CD4-positive, alpha-beta T cell (primary cell): ENCODE results near the gene TGFBI. TPM values are rescaled to one million over a fixed set of nuclear protein-coding genes. Genes with fewer than 3 reads are reported as not detected.

ENCODE experiments used
- ATAC-seq: fragments of 200-7000 bp; cut with Tn5 transposase; one replicate; pipeline ENCODE4 v1.10.0; 2022; ENCODE audit warnings: mild to moderate bottlenecking; ENCODE audit not compliant: poor library complexity
- CTCF ChIA-PET: fragments of 350-600 bp; sonication (Branson Sonifier 250); formaldehyde crosslinking; loops from one replicate; lab custom pipeline; 2021; ENCODE audit warnings: antibody characterized with exemption, inconsistent platforms; lab: Charles Lee
- POLR2A ChIA-PET: fragments of 350-600 bp; sonication (Branson Sonifier 250); formaldehyde crosslinking; loops from one replicate; lab custom pipeline; 2021; ENCODE audit warnings: antibody characterized with exemption, inconsistent platforms; lab: Charles Lee
- DNase-seq, 14 experiments: peaks; one replicate each; pipeline ENCODE4 v3.0.0-alpha.2; 2013 to 2020; ENCODE audit warnings: mixed read lengths in 2 of 14
- H3K27ac ChIP-seq, 2 donors: one replicate each; pipeline versions ENCODE4 v1.5.1 to v1.7.0; 2013; ENCODE audit warnings: low read length in 2 of 2, low read depth in 1 of 2, mild to moderate bottlenecking in 1 of 2
- H3K27me3 ChIP-seq, 2 experiments: 1 replicate in 1 of 2; 2 replicates in 1 of 2; pipeline versions ENCODE4 v1.6.1 to v1.7.0; 2013; ENCODE audit warnings: low read length in 2 of 2, control low read depth in 1 of 2, mild to moderate bottlenecking in 1 of 2, moderate library complexity in 1 of 2; ENCODE audit not compliant: insufficient read depth in 2 of 2, control insufficient read depth in 1 of 2
- H3K36me3 ChIP-seq: one replicate; pipeline ENCODE4 v1.6.1; 2013; ENCODE audit warnings: low read length, control low read depth; ENCODE audit not compliant: insufficient read depth
- H3K4me1 ChIP-seq: one replicate; pipeline ENCODE4 v1.6.1; 2013; ENCODE audit warnings: low read length, control low read depth; ENCODE audit not compliant: insufficient read depth
- H3K4me3 ChIP-seq: one replicate; pipeline ENCODE4 v1.5.1; 2013; ENCODE audit warnings: mild to moderate bottlenecking, low read length, moderate library complexity
- H3K9me3 ChIP-seq, 2 experiments: 1 replicate in 1 of 2; 2 replicates in 1 of 2; pipeline versions ENCODE4 v1.6.1 to v1.7.0; 2013; ENCODE audit warnings: low read length in 2 of 2, mild to moderate bottlenecking in 2 of 2, control low read depth in 1 of 2, moderate library complexity in 1 of 2; ENCODE audit not compliant: control insufficient read depth in 1 of 2, insufficient read depth in 1 of 2
- H3K27ac Mint-ChIP-seq: one replicate; pipeline ENCODE4 v1.8.0; 2020; ENCODE audit warnings: mixed read lengths
- H3K27me3 Mint-ChIP-seq: one replicate; pipeline ENCODE4 v1.8.0; 2021; ENCODE audit warnings: mixed read lengths
- H3K36me3 Mint-ChIP-seq: one replicate; pipeline ENCODE4 v1.8.0; 2021; ENCODE audit warnings: low read depth, mixed read lengths
- H3K4me1 Mint-ChIP-seq: one replicate; pipeline ENCODE4 v1.8.0; 2021; ENCODE audit warnings: low read depth, mixed read lengths
- H3K4me3 Mint-ChIP-seq: one replicate; pipeline ENCODE4 v1.8.0; 2020; ENCODE audit warnings: mild to moderate bottlenecking, mixed read lengths
- H3K9me3 Mint-ChIP-seq: one replicate; pipeline ENCODE4 v1.8.0; 2020; ENCODE audit warnings: mixed read lengths
- CTCF ChIP-seq: fragments of 200-600 bp; IDR thresholded peaks from one replicate; pipeline ENCODE4 v1.8.0; 2022; ENCODE audit warnings: antibody characterized with exemption, mild to moderate bottlenecking
- intact Hi-C, 2 experiments: fragments of 100-400 bp; cut with DNase I in 1 of 2; cut with micrococcal nuclease in 1 of 2; formaldehyde crosslinking; loops; one replicate each; pipeline versions ENCODE4 v1.15.1 to v1.9.0; 2023 to 2025; cut with DNase I, micrococcal nuclease
- total RNA-seq, 174 experiments: library from RNA in 2 of 174; stranded (reverse) in 2 of 174; gene quantifications; one replicate each; pipeline ENCODE4 v1.2.3 and lab custom pipeline; 2021 to 2026

The TGFBI gene
- total RNA-seq, 2 experiments from 2014 or later = 4.8 to 5.9 TPM

- no peaks in the 10 kb centered on the region for H3K36me3 Mint-ChIP-seq
- no peak overlapping the region for H3K27ac Mint-ChIP-seq
- no peak overlapping the region for H3K4me3 Mint-ChIP-seq
- CTCF ChIA-PET = no interaction called here
- Histone ChIP-seq H3K27ac (no peak overlapping the region), H3K9me3 (no peaks in the 10 kb centered on the region), H3K27me3 (no peaks in the 10 kb centered on the region), H3K36me3 (no peaks in the 10 kb centered on the region), H3K4me3 (no peak overlapping the region), H3K4me1 (no peaks in the 10 kb centered on the region)
- H3K4me1 Mint-ChIP-seq = no peaks in the 10 kb centered on the region
- ATAC-seq (no peak), DNase-seq (no peak)
- no peaks in the 10 kb centered on the region for H3K9me3 Mint-ChIP-seq
- no peaks in the 10 kb centered on the region for H3K27me3 Mint-ChIP-seq
- no peak for TF ChIP-seq CTCF
- POLR2A ChIA-PET = no interaction called here
- intact Hi-C loops = no loop called here
Measured at GRCh38 chr5:136048966-136049365, 20.2 kb downstream of the TGFBI start.

- Histone ChIP-seq H3K27ac (no peak overlapping the region), H3K27me3 (no peaks in the 10 kb centered on the region), H3K36me3 (no peaks in the 10 kb centered on the region), H3K4me3 (no peak overlapping the region), H3K9me3 (no peaks in the 10 kb centered on the region), H3K4me1 (no peaks in the 10 kb centered on the region)
- no peaks in the 10 kb centered on the region for H3K27me3 Mint-ChIP-seq
- ATAC-seq (no peak), DNase-seq (no peak)
- intact Hi-C loops = no loop called here
- H3K36me3 Mint-ChIP-seq = no peaks in the 10 kb centered on the region
- TF ChIP-seq CTCF = no peak
- ChIA-PET CTCF (no interaction called here), POLR2A (no interaction called here)
- H3K4me1 Mint-ChIP-seq = no peaks in the 10 kb centered on the region
- H3K9me3 Mint-ChIP-seq = no peaks in the 10 kb centered on the region
- no peak overlapping the region for H3K4me3 Mint-ChIP-seq
- H3K27ac Mint-ChIP-seq = no peak overlapping the region
Measured at GRCh38 chr5:136051486-136052220, 22.9 kb downstream of the TGFBI start.

- ChIA-PET CTCF (no interaction called here), POLR2A (no interaction called here)
- Histone ChIP-seq H3K27ac (no peak overlapping the region), H3K4me1 (no peaks in the 10 kb centered on the region), H3K4me3 (no peak overlapping the region), H3K27me3 (no peaks in the 10 kb centered on the region), H3K36me3 (no peaks in the 10 kb centered on the region), H3K9me3 (no peaks in the 10 kb centered on the region)
- TF ChIP-seq CTCF = no peak
- H3K36me3 Mint-ChIP-seq = no peaks in the 10 kb centered on the region
- H3K27me3 Mint-ChIP-seq = peaks cover 5% of the 10 kb centered on the region
- no peak overlapping the region for H3K4me3 Mint-ChIP-seq
- no peaks in the 10 kb centered on the region for H3K9me3 Mint-ChIP-seq
- H3K27ac Mint-ChIP-seq = no peak overlapping the region
- no peak for ATAC-seq
- DNase-seq = no peak
- no peaks in the 10 kb centered on the region for H3K4me1 Mint-ChIP-seq
- intact Hi-C loops = no loop called here
Measured at GRCh38 chr5:136052692-136053335, 24.0 kb downstream of the TGFBI start.
